Anterior cingulate cortex (tissue), 58 donors: Measurements from ENCODE around the gene TMEM151B.
A peak's percentile ranks its signal among the peaks of the same experiment; 100 is the strongest.
"Not testable (repeated sequence)": the region's sequence is repeated elsewhere in the genome, so short reads cannot be mapped to it uniquely, and the experiment has no call there.

ENCODE experiments used
- DNase-seq, 58 donors: peaks; one replicate each; lab custom pipeline; 2025; lab: John Stamatoyannopoulos, UW

The TMEM151B gene

DNA sequence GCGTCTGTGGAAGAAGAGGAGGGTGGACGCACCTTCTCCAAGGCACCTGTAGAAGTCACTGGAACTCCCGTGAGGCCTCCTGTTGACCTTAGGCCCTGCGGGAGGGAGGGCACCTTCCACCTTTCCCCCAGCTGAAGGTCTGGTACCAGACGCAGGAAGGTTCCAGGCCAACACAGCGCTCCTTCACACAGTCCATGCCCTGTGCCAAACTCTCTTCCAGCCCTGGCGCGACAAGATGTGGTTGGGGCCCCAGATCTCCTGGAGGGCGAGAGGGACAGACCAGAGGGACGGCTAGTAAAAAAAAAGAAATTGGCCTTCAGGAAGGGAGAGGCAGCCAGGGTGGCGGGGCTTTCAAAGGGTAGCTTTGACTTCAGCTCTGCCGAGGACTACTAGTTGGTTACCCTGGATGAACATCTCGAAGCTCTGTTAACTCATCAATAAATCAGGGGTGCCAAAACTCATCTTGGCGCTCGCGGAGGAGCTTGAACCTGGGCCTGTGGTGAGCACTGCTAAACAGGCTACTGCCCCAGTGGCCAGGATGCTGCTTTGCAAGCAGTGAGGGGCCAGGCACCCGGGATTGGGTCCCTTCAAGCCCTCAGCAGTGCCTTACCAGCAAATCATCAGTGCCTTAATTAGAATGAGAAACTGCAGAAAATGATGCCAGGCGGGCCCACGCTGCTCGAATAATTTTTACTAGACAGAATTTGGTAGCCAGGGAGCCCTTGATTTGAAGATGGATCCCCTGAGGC, 28.0 kb downstream of the TMEM151B start:
- DNase-seq: peak in 1 of 58 donors; percentile 34

DNA sequence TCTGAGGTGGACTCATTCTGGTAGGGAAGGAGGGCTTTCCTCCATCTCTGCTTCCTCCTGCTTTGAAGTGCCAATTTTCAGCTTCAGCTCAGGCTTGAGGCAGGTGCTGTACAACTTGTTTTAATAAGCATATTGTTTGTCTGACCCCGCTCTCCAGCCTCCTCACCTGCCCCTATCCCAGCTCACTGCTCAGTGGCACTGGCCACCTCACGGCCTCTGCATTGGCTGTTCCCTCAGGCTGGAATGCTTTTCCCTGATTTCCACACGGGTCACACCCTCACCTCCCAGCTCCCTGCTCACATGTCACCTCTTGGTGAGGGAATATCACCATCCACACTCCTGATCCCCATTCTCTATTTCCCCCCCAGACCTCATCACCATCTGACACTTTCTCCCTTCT, 28.6 kb downstream of the TMEM151B start:
- DNase-seq: no peak

DNA sequence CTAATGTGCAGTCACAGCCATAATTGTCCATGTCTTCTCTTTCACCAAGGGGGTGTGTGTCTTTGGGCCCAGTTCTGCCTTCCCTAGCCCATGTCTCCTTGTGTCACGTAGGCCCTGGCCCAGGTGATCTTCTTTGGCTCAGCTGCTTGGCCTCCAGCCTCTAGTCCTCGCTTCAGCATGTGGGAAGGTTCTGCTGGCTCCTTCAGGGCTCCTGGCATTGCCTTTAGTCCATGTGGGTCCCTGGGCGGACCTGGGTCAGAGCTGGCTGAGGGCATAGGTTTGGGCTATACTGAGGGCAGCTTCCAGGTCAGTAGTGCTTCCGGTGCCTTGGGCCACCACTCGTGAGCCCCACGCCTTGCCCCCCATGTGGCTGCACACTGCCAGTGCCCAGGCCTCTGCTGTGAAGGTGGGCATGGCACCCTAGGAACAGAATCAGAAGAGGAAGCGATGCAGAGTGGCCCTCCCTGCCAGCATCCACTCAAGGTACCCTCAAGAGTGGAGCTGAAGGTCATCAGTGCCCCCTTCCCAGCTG, 30.1 kb downstream of the TMEM151B start:
- DNase-seq: no peak

DNA sequence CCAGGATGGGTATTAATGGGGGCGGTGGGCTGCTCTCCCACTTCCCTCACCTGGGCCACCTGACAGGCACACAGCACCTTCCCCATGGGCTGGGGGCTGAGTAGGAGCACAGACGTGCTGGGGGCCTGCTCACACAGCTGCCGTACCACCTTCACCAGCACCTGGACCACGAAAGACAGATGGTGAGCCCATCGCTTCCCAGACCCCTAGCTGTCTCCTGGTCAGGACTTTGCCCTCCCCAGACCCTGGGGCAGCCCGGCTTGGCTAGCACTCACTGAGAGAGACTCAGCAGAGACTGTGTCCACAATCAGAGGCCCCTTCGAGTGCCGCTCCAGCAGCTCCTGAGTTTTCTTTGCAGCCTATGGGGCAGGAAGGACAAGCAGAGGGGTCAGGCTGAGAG, 30.9 kb downstream of the TMEM151B start:
- DNase-seq: no peak

DNA sequence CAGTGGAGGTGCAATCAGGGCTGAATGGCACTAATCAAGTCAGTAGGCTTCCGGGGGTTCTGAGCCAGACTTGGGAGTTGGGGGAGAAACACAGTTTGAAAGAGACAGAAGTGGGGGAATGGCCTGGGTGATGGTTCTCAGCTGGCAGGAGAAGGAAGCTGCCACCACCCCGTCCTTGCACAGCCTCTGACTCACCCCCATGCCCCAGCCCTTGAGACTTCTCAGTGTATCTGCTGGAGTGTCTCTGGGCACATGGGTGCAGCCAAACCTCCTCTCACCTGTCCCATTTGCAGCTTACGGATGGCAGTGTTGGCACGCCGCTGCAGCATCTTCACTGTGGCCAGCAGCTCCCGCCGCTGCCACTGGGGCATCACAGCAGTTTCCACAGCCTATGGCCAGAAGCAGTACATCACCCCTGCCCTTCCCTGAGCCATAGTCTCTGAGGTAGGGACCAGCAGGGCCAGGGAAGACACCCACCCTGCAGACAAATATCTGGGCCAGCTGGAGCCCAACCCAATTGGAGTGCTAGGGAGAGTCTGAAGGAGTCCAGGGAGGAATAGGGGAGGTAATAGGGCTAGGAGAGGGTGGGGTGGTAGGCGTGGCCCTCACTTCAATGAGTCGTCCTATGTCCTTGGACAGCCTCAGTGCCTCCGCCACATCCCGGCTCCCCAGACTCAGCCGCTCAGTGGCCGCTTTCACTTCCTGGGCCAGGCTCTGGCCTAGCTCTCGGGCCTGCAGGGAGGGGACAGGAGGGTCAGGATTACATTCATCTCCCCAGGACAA, 31.7 kb downstream of the TMEM151B start:
- DNase-seq: no peak

DNA sequence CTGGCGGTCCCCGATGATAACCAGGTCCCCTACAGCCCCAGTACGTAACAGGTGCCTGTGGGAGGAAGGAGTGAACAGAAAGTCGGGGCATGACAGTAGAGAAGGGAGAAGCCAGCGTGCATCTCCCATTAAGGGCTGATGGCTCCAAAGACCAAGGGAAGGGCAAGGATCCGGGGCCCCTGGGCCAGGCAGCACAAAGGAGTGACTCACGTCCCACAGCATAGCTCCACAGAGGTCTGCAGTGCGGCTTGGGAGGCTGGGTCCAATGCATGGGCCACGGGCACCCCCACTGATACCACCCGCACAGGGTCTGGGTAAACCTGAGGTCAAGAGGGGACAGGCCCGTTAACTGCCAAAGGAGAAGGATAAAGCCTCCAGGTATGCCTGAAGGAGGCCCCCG, 32.6 kb downstream of the TMEM151B start:
- no peak for DNase-seq

DNA sequence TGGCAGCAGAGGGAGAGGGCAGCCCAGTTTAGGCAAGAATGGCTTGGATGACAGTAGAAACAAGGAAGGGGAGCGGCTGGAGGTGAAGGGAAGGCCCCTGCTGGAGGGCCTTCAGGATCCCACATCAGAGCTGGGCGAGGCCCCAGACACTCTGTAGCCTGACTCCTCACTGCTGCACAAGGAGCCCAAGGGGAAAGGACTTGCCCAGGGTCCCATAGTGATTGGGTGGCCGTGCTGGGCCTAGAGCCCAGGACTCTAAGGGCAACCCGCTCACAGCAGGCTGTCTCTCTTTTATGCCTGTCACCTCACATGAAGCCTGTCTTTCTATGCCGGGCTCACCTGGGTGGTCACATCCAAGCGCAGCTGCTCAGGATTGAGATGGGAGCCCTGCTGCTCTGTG, 33.6 kb downstream of the TMEM151B start:
- no peak for DNase-seq

DNA sequence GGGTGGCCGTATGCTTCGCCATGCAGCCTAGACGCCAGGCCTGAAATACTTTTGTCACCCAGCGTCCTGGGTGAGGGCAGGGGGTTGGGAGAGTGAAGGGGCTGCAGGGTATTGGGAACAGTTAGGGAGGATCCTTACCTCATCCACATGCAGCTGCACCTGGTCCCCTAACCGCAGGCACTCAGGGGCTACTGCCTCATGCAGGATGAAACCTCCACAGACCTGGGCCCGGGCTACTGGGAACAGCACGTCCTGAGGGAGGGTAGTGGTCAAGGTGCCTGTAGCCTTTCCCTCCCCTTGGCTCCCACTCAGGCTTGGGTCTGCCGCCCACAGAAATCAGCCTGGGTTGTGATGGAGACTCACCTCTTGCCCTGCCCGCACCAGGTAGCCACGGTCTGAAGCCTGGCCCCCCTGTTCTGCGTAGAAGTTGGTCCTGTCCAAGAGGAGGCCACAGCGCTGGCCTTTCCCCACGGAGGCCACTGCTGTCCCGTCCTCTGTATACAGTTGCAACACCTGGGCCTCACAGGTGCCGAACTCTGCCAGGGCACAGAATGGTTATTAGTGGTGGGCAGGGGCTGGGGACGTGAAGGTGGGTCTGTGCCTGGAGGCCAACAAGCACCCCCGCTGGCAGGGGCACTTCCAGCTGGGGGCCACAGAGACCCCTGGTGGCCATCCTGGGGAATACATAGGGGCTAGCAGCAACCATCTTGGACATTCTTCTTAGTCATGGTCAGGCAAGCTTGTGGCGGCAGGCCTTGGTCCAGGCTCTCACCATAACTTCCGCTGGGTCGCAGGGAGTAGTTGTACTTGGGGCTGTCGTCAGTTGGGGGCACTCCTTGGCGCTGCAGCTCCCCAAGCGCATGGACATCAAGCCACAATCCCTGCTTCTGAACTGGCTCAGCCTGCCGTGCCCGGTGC, 34.3 kb downstream of the TMEM151B start:
- peak in 15 of 58 donors; percentile 9 to 40 (median 12) for DNase-seq

DNA sequence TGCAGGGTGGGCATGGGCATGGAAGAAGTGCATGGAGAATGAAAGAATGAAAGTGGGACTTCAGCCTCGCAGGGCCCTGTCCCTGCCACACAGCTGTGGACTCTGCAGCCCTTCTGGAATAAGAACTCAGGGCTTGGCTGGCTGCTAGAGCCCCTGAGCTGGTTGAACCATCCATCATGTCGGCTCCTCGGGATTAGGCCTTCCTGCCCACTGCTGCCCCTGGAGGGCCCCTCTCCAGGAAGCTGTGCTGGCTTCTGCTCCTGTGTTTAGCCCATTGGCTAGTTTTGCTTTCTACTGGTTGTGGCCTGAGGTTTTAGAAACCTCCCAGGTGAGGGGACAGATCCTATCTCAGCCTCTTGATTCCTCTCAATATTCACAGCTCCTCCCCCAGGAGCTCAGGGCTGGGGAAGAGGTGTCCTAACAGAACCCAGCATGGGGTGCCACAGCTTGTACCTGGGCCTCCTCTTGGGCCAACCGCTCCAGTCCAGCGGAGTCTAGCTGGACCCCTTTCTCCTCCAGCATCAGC, 35.0 kb downstream of the TMEM151B start:
- DNase-seq: no peak

DNA sequence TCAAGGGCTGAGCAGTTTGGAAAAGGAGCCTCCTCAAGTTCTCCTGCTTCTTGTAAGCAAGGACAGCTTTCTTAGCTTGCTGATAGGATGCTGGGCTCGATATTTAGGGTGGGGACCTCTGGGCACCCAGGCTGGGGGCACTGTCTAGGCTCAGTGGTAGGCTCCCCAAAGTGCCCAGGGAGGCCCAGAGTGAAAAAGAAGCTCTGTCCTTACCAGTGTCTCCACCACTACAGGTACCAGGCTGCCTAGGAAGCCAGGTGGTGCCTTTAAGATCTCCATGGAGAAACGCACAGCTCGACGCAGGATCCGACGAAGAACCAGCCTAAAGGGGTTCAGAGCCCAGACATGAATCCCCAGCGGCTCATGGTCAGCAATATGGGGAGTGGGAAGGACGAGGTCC, 36.5 kb downstream of the TMEM151B start:
- DNase-seq: no peak

DNA sequence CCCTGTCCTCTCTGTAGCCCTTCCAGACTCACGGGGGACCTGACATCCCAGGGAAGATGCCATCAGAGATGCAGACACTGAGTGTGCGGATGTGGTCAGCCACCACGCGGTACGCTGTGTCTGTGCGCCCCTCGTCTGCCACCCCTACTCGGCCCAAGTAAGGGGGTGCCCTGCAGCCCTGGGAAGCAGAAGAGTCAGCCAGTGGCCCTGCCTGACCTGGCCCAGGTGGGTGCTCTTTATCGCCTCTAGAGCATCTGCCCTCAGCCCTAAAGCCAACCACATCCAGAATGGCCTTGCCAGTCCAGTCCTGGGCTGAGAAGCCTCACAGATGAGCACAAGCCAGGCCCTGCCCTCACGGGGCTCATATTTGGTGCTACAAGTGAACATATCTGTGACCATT, 37.0 kb downstream of the TMEM151B start:
- DNase-seq: no peak

DNA sequence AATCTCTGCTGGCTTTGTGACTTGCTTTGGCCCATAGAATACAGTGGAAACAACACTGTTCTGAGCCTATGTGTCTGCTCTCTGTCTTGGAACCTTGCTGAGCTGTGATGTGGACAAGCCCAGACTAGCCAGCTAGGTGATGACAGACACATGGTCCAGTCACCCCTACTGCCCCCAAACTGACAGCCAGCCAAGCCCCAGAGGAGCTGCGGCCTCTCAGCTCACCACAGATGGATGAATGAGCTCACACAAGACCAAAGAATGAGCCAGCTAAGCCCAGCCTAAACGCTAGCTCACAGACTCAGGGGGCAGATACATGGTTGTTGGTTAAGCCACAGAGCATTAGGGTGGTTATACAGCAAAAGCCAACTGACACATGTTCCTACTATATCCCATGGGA, 38.8 kb downstream of the TMEM151B start:
- no peak for DNase-seq

DNA sequence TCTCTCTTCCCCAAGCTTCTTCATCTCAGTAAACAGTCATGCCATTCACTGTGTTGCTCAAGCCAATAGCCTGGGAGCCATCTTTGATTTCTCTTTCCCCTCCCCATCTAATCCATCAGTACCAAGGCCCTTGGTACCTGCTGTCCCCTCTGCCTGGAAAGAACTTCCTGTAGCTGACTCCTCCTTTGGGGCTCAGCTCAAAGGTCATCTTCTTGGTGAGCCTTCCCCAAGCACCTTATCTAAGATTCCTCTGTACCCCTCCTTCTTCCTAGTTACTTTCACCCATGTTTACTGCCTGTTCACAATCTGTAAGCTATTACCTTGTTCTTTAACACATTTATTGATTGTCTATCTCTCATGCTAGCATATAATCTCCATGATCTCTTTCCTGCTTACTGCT, 39.4 kb downstream of the TMEM151B start:
- no peak for DNase-seq

DNA sequence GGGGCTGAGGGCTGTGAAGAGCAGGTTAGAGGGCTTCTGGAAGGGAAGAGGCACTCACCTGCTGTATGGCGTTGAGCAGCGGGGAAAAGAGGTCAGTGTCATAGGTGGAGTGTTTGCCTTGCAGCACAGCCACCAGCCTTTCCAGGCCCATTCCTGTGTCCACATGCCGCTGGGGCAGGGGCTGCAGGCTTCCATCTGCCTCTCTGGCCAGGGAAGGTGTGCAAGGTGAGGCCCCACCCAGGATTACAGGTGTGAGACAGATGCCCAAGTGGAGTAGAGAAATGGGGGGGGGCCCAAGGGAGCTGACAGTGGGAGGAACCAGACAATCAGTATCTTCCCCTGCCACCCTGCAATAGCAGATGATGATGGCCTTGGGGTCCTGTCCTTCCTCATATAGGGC, 40.0 kb downstream of the TMEM151B start:
- no peak for DNase-seq

DNA sequence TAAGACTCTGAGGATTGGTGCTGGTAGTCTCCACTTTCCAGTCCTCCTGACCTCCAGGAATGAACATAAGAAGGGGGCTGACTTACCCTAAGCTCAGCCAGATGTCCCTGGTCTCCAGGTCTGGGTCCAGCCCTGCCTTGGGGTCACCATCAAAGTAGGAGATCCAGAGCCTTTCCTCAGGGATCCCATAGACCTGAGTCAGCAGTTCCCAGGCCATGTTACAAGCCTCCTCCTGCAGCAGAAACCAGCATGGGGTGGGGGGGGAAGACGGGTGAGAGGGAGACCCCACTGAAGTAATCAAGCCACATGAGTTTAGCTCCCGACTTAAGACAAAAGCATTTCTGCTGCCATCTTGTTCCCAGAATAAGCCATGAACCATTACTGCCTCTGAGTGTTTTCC, 41.1 kb downstream of the TMEM151B start:
- DNase-seq: no peak

DNA sequence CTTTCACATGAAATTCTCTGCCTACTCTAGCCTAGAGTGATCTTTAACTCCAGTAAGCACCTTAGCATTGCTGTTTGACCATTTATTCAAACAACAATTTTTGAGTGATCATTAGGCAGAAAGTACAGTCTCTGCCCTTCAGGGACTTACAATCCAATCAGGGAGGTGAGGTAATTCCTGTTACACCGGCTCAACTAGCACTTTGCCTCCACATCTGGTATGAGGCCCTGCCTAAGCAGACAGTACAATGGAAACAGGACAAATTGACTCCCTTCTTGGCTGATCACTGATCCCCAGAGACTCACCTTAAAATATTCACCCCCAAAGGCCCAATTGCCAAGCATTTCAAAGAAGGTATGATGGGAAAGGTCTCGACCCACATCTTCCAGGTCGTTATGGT, 41.5 kb downstream of the TMEM151B start:
- no peak for DNase-seq

DNA sequence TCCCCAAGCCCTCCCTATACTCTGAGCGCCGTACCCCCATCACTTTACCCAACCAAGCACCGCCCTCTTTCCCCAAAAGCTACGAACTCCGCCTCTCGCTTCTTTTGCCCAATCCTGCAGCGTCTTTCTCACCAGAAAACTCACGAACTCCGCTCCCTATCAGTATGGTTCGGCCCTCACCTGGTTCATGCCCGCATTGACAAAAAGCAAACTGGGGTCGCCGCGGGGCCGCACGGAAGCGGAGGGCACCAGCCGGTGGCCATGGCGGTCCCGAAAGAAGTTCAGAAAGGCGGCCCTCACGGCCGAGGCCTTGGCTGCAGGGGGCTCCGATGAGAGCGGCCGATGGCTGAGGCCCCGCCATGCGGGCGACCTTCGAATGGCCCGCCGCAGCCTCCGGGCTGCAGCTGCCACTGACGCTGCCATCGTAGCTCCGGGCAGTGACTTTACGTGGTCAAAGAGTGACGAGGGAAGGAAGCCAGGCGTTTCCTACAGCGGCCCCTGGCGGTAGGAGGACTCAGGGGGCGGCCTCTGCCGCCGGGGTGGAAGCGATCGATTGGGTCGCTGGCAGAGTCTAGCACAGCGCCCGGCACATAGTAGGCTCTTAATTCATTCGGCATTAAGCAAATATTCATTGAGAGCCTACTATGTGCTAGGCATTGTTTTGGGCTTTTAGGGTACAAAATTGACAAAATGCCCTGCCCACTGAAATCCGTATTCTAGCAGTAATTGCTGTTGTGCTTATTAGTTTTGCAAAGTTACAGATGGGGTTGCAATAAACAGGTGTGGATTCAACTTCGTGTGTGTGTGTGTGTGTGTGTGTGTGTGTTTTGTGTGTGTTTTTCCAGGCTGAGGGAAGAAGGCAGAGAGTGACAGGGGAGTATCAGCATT, 42.9 kb downstream of the TMEM151B start, which contains the start of gene AARS2:
Gene AARS2 (minus strand): TSS at position 447 of the 888 bp plus-strand sequence. CDS start 24 bp downstream, at position 423.
- DNase-seq: peak in 56 of 58 donors; percentile 24 to 89 (median 71)

DNA sequence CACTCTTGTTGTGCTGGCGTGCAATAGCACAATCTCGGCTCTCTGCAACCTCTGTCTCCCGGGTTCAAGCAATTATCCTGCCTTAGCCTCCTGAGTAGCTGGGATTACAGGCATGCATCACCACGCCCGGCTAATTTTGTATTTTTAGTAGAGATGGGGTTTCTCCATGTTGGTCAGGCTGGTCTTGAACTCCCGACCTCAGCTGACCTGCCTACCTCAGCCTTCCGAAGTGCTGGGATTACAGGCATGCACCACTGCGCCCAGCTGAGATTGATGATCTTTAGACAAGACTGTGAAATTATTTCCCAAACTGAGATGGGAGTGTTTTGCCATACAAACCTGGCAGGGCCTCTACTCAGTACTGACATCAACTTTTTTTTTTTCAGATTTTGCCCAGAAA, 44.4 kb downstream of the TMEM151B start:
- DNase-seq: not testable (repeated sequence)

DNA sequence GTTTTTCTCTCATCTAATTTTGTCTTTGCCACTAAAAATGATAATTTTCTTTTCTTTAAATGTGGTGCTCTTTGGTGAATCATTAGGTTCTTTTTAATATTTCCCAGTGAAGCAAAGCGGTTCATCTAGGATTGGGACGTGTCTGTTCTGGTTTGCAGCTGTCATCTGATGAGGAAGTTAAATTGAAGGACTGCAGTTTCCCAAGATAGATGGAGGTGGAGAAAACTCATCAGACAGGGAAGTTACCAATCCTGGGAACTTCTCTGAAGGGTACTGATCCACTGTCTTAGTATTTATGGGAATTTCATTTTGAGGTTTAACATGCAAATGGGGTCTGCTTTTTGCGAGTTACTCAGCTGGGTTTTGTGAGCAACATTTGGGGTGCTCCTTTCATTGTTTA, 45.3 kb downstream of the TMEM151B start:
- peak in 1 of 58 donors; percentile 4 for DNase-seq
